ENCODE measurements around the gene TLDC2. TPM values are rescaled to one million over a fixed set of nuclear protein-coding genes. Genes with fewer than 3 reads are reported as not detected.

The TLDC2 gene
- total RNA-seq, 1 donor from 2014 or later, result not detected

DNA sequence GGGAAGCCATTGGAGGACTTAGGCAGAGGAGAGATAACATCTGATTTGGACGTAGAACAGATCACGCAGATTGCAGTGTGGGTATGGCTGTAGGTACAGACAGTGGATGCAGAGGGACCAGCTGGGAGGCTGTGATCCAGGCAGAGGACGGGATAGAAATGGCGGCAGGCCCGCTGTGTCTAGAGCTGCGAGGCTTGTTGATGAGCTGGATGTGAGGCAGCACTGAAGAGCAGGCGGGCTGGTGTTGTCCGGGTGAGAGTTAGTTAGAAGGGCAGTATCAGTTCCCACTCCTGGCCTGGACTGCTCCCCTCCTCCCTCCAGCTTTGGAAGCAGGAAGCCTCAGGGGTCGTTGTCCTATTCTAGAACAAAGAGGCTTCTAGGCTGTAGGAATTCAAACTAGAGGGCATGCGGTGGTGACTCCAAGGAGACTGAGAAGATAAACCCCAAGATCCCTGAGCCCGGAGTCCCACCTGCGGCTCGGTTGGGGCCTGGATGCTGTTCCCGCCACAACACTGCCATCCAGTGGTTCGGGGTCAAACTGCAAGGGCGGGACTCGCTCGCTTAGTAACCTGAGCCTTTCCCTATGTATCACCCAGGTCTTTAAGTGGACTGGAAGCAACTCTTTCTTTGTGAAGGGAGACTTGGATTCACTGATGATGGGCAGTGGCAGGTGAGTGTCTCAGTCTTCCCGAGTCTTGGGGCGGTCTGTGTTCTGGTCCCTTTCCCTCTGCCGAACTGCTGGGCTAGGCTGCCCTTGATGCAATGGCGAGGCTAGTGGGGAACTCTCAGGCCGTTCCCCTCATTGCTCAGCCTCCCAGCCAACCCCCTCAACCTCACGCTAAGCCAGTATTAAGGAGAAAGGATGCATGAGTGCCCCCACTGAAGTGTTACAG is 11.2 kb downstream of the TLDC2 start:
- Histone ChIP-seq H3K4me3 (peak overlapping the region; percentile 26), H3K27ac (replicated peaks) (no peak overlapping the region), H3K4me1 (peaks cover 10% of the 10 kb centered on the region), H3K27me3 (ENCODE audit: low read depth) (no peaks in the 10 kb centered on the region), H3K9me3 (replicated peaks) (no peaks in the 10 kb centered on the region), H3K36me3 (peaks cover 17% of the 10 kb centered on the region)
- TF ChIP-seq CTCF (IDR thresholded peaks at IDR 0.05; ENCODE audit: borderline replicate concordance), result peak; percentile 96
- intact Hi-C loops (cut with micrococcal nuclease), result loop anchor here (10.0 kb wide), 1 partner anchor 222 kb away; no protein-coding TSS in a partner anchor
- peak; percentile 79 for DNase-seq

GRCh38 chr20:36887752-36888090 is 11.8 kb downstream of the TLDC2 start:
- no peak overlapping the region for H3K4me3 ChIP-seq
- H3K9me3 ChIP-seq (replicated peaks), result no peaks in the 10 kb centered on the region
- no peak for DNase-seq
- H3K4me1 ChIP-seq, result peaks cover 10% of the 10 kb centered on the region
- H3K27me3 ChIP-seq (ENCODE audit: low read depth), result no peaks in the 10 kb centered on the region
- TF ChIP-seq CTCF (IDR thresholded peaks at IDR 0.05; ENCODE audit: borderline replicate concordance), result no peak
- H3K36me3 ChIP-seq, result peaks cover 23% of the 10 kb centered on the region
- intact Hi-C loops (cut with micrococcal nuclease), result loop anchor here (10.0 kb wide), 1 partner anchor 223 kb away; no protein-coding TSS in a partner anchor
- no peak overlapping the region for H3K27ac ChIP-seq (replicated peaks)

- TF ChIP-seq CTCF (IDR thresholded peaks at IDR 0.05; ENCODE audit: borderline replicate concordance), result no peak
- Histone ChIP-seq H3K9me3 (replicated peaks) (no peaks in the 10 kb centered on the region), H3K4me1 (peaks cover 10% of the 10 kb centered on the region), H3K36me3 (peaks cover 36% of the 10 kb centered on the region), H3K27me3 (ENCODE audit: low read depth) (no peaks in the 10 kb centered on the region), H3K27ac (replicated peaks) (no peak overlapping the region), H3K4me3 (no peak overlapping the region)
- DNase-seq, result no peak
- intact Hi-C loops (cut with micrococcal nuclease), result loop anchor here (10.0 kb wide), 1 partner anchor 224 kb away; no protein-coding TSS in a partner anchor
These were observed 13.1 kb downstream of the TLDC2 start for GRCh38 chr20:36888880-36889516.

DNA sequence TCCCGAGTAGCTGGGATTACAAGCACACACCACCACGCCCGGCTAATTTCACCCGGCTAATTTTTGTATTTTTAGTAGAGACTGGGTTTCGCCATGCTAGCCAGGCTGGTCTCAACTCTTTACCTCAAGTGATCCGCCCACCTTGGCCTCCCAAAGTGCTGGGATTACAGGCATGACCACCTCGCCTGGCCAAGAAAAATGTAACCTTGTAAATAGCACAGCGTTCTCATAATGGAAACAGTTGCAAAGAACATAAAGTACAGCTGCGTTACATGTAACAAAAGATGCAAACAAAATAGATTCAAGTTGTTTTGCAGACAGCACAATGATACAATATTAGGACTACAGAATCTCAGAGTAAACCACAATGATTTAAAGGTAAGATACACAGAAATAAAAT is 14.6 kb downstream of the TLDC2 start:
- no peak for DNase-seq
- H3K4me1 ChIP-seq, result peaks cover 10% of the 10 kb centered on the region
- no peak for TF ChIP-seq CTCF (IDR thresholded peaks at IDR 0.05; ENCODE audit: borderline replicate concordance)
- H3K27ac ChIP-seq (replicated peaks), result no peak overlapping the region
- peaks cover 52% of the 10 kb centered on the region for H3K36me3 ChIP-seq
- intact Hi-C loops (cut with micrococcal nuclease), result no loop called here
- H3K4me3 ChIP-seq, result no peak overlapping the region
- no peaks in the 10 kb centered on the region for H3K27me3 ChIP-seq (ENCODE audit: low read depth)
- no peaks in the 10 kb centered on the region for H3K9me3 ChIP-seq (replicated peaks)

DNA sequence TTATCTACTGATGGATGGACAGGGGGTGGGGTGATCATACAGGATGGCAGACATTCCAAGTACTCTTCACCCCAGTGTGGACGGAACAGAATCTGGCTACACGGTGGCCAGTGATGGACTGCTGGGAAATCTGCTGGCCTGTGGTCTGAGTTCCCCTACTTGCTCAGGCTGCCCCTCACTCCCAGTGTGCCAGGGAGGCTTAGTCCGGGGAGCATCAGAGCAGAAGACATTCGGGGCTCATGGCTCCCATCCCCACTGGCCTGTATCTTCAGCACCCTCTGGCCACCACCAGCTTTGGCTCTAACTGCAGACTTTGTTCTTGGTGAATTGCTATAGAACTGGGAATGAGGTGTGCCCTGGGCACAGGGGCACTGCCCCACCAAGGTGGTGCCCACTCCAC is 15.3 kb downstream of the TLDC2 start:
- Histone ChIP-seq H3K36me3 (peaks cover 58% of the 10 kb centered on the region), H3K4me1 (peaks cover 10% of the 10 kb centered on the region)
- intact Hi-C loops (cut with micrococcal nuclease), result no loop called here

More for the DNA sequence above, 15.3 kb downstream of the TLDC2 start:
- no peak for DNase-seq
- Histone ChIP-seq H3K9me3 (replicated peaks) (no peaks in the 10 kb centered on the region), H3K27me3 (ENCODE audit: low read depth) (no peaks in the 10 kb centered on the region), H3K4me3 (no peak overlapping the region), H3K27ac (replicated peaks) (no peak overlapping the region)
- no peak for TF ChIP-seq CTCF (IDR thresholded peaks at IDR 0.05; ENCODE audit: borderline replicate concordance)

Data from left ventricle myocardium inferior (tissue), 1 donor.